NCI-H128 (cell line): ENCODE data around the gene WNT3A.

ENCODE experiments used
- DNase-seq: peaks from one replicate; lab custom pipeline; 2025; ENCODE audit not compliant: unreplicated experiment; lab: John Stamatoyannopoulos, UW

Gene WNT3A

DNA sequence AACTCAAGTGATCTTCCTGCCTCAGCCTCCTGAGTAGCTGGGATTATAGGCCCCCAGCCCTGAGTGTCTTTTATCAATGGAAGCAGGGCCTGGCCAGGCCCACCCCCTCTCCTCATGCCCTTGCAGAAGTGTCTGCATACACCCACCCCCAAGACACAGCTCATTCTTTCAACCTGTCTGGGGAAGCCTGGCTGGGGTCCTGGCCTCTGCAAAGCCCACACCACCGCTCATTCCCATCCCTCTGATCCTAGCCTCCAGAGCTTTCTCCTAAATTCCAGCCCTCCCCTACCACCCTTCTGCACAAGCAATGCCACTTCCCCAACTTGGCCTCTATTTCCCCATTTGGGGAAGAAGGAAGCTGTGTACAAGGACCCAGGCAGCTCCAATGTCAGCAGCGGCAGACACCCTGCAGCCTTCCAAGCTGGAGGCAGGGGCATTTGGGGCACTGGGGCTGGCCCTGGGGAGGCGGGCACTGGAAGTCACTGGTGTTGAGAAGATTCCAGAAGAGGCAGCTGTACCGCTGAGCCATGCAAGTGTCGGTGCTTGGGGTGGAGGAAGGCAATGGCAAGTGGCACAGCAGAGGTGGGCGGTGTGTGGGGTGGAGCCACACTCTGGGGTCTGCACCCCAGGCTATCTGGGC, 42.0 kb downstream of the WNT3A start:
- no peak for DNase-seq

DNA sequence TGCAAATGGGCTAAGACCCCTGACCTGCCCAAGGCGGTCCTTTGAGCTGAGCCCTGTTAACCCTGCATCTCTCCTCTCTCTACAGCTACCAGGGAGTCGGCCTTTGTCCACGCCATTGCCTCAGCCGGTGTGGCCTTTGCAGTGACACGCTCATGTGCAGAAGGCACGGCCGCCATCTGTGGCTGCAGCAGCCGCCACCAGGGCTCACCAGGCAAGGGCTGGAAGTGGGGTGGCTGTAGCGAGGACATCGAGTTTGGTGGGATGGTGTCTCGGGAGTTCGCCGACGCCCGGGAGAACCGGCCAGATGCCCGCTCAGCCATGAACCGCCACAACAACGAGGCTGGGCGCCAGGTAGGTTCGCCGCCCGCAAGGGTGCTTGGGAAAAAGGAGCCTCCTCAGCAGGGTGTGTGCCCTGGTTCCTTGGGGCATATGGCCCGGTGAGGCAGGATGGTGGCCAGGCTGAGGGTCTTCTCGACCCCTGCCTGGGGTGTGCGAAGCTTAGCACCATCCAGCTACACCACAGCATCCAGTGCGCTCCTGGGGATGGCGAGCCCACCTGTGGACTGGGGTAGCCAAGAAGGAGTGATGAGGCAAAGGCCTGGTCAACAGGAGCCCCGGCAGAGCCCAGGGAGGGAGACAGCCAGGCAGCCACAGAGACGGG, 43.9 kb downstream of the WNT3A start:
- no peak for DNase-seq

DNA sequence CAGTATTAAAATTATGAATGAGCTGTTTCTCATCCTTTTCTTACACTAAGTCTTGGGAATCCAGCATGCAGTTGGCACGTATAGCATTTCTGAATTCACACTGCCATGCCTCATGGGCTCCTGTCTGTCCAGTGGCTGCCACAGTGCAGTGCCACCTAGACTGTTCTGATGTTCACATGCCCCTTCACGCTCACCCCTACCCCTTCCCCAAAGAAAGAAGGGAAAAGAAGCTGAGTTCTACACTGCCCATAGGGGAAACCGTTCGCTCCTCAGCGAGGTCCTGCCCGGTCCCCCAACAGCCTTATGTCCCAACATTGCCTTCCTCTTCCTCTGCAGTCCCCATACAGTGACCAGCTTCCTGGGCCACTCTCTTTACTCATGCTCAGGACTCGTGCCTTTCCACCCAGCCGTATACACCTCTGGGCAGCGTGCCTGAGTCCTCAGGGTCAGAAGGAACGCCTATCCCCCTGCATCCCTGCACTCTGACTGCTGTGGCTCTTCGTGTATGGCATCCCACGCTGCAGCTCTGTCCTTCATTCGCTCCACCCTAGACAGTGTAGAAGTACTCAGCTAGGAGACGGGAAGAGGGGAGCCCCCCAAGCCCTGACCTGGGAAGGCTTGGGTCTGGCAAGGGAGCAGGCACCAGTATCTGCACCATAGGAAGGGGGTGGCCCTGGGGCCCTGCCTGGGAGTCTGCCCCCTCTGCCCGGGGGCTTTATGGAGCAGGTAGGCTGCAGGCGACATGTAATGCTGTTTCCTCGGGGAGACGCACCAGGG, 51.6 kb downstream of the WNT3A start:
- no peak for DNase-seq

DNA sequence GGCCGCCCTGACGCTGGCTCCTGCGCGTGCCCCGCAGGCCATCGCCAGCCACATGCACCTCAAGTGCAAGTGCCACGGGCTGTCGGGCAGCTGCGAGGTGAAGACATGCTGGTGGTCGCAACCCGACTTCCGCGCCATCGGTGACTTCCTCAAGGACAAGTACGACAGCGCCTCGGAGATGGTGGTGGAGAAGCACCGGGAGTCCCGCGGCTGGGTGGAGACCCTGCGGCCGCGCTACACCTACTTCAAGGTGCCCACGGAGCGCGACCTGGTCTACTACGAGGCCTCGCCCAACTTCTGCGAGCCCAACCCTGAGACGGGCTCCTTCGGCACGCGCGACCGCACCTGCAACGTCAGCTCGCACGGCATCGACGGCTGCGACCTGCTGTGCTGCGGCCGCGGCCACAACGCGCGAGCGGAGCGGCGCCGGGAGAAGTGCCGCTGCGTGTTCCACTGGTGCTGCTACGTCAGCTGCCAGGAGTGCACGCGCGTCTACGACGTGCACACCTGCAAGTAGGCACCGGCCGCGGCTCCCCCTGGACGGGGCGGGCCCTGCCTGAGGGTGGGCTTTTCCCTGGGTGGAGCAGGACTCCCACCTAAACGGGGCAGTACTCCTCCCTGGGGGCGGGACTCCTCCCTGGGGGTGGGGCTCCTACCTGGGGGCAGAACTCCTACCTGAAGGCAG, 52.3 kb downstream of the WNT3A start:
- no peak for DNase-seq

DNA sequence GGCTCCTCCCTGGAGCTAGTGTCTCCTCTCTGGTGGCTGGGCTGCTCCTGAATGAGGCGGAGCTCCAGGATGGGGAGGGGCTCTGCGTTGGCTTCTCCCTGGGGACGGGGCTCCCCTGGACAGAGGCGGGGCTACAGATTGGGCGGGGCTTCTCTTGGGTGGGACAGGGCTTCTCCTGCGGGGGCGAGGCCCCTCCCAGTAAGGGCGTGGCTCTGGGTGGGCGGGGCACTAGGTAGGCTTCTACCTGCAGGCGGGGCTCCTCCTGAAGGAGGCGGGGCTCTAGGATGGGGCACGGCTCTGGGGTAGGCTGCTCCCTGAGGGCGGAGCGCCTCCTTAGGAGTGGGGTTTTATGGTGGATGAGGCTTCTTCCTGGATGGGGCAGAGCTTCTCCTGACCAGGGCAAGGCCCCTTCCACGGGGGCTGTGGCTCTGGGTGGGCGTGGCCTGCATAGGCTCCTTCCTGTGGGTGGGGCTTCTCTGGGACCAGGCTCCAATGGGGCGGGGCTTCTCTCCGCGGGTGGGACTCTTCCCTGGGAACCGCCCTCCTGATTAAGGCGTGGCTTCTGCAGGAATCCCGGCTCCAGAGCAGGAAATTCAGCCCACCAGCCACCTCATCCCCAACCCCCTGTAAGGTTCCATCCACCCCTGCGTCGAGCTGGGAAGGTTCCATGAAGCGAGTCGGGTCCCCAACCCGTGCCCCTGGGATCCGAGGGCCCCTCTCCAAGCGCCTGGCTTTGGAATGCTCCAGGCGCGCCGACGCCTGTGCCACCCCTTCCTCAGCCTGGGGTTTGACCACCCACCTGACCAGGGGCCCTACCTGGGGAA, 53.0 kb downstream of the WNT3A start:
- no peak for DNase-seq

DNA sequence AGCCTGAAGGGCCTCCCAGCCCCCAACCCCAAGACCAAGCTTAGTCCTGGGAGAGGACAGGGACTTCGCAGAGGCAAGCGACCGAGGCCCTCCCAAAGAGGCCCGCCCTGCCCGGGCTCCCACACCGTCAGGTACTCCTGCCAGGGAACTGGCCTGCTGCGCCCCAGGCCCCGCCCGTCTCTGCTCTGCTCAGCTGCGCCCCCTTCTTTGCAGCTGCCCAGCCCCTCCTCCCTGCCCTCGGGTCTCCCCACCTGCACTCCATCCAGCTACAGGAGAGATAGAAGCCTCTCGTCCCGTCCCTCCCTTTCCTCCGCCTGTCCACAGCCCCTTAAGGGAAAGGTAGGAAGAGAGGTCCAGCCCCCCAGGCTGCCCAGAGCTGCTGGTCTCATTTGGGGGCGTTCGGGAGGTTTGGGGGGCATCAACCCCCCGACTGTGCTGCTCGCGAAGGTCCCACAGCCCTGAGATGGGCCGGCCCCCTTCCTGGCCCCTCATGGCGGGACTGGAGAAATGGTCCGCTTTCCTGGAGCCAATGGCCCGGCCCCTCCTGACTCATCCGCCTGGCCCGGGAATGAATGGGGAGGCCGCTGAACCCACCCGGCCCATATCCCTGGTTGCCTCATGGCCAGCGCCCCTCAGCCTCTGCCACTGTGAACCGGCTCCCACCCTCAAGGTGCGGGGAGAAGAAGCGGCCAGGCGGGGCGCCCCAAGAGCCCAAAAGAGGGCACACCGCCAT, 53.8 kb downstream of the WNT3A start:
- DNase-seq = no peak

DNA sequence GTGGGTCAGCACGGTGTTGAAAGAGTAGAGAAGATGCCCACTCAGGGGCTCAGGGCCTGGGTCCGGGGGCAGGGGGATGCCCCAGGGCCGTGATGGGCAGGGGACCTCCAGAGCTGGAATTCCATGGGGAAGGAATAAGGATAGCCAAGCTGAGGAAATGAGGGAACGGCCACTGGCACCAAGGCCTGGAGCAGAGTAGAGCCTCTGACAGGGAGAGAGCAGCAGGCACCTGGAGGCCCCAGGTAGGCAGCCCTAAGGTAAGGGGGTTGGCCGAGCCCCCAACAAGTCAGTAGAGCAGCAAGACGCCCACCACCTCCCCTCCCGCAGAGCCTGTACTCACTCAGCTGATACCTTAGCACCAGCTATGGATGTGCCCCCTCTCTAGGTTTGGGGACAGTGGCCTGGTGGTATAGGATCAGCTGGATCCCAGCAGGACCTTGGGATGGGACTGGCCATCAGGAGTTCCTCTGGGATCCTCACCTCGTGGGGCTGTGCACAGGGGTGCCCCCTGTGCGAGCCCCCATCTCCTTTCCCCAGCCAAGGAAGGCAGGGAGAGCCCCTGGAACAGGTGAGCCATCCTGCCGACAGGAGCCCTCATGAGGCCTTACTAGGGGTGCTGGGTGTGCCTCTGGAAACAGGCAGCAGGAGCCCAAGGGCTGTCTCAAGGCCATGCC, 54.8 kb downstream of the WNT3A start:
- no peak for DNase-seq

DNA sequence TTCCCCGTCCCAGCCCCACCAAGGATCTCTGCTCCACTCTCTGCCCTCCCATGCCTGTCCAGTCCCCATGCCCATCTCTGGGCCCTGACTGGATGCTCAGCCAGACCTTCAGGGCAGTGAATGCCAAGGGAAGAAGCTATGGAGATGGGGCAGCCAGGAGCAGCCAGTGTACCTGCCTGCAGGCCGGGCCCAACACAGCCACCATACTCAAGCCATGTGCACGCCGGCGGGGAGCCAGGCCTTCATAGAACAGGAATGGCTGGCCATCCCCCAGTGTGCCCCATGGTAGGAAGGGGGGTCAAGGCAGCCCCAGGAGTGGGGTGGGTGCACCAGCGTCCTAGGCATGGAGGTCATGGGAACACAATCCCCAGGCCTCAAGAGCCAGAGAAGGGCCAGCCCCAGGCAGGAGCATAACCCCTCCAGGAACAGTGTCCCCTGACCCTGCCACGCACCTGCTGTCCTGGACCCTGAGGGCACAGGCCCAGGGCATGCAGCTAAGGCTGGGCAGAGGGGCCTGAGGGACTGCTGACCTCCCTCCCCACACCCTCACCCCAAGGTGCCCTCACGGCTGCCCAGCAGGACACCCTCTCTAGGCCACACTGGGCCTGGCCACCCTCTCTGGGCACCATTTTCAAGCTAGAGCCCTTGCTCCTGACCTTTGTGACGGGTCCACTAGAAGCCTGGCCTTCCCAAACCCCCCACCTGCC, 55.4 kb downstream of the WNT3A start:
- DNase-seq = no peak

DNA sequence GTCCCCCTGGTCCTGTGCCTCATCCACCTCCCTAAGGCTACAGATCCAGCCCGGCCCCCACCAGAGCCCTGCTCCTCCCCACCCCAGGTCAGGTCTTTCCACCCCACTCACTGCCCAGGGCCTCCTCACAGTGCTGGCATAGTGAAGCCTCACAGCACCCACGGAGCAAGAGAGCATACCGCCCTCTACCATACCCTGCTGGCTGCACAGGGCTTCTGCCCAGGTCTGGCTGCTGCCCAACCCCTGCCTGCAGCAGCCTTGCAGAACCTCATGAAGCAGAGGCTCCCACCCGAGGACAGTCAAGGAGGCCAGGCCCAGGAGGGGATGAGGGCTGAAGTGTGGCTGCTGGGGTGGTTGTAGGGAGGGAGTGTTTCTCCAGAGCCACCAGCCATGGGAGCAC, 56.0 kb downstream of the WNT3A start:
- no peak for DNase-seq

DNA sequence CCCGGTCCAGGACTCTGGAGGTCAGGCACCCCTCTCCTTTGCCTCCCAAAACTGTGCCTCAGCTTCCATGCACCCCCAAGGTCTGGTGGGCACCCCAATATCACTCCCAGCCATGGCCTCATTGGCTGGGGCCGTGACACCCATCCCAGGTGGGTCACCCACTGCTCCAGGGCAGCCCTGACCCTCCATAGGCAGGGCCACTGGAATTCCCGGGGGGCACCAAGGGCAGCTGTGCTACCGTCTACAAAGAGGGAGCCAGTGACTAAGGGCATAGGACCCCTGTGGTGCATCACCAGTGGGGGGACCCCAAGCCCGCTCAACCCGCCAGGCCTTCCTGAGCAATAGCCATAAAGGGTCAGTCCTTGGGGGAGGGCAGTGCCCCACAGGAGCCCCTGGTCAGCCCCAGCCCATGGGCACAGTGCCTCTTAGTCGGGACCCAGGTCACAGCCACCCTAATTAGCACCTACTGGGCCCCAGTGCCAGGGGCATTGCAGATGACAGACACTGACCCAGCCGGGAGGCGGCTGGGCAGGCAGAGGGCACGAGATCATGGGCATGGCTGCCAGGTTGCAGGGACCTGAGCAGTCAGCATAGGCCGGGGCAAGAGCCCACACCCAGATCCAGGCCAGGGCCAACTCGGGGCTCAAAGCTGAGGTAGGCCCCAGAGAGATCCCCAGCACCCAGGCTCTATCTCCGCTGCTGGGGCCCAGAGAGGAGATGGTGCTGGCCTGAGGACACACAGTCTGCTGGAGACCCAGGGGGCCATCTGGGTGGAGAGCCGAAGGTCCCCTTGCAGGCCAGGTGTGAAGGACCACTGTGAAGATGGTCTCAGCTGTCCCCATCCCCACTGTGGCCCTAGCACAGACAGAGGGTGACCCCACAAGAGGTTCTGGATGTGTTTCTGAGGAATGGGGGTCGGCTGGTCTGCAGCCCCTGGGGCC, 56.7 kb downstream of the WNT3A start:
- DNase-seq = no peak

DNA sequence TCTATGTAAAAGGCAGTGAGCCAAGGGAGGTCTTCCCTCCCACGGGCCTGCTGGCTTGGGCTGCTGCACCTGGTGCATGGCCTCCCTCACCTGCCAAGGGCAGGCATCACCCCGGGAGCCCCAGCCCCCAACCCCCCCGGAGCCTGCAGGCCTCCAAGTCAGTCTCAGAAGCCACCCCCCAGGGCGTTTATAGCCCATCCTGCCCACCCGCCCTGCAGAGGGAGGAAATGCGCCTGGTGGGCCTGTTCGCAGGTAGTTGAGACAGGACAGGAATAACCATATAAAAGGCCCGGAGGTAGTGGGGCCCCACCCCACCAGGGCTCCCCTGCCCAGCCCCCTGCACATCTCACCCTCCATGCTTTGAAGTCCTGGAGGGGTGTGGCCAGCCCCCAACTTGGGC, 57.5 kb downstream of the WNT3A start:
- no peak for DNase-seq

DNA sequence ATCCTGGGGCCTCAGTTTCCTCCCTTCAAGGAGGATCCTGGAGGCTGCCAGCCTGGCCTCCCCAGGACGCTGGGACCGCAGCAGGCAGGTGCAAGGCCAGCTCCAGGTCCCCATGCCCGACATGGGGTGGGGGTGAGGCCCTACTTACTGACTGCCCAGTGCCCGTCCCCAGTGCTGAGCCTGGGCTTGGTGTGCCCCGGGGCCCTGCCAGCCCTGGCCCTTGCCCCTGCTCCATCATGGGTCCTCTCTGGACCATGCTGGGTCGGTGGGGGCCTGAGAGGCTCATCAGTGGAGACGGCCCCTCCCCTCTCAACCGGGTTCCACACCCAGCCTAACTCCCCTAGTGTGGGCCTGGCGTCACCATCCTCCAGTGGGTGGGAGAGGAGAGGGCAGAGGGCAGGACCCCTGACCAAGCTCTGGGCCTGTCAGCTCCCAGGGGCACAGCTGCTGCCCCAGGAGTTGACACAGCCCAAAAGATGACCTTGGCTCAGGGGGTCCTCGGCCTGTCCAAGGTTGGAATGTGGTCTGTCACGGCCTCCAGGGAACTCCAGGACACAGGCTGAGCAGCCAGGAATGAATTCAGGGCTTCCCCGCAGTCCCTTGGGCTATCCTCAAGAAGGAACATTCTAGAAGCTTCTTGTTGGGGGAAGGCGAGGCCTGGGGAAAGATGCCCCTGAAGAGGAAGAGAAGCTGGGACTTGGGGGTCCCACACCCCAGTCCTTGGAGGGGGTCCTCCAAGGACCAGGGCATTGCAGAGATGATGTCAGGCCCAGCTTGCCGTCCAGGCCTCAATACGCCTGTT, 58.1 kb downstream of the WNT3A start:
- no peak for DNase-seq

DNA sequence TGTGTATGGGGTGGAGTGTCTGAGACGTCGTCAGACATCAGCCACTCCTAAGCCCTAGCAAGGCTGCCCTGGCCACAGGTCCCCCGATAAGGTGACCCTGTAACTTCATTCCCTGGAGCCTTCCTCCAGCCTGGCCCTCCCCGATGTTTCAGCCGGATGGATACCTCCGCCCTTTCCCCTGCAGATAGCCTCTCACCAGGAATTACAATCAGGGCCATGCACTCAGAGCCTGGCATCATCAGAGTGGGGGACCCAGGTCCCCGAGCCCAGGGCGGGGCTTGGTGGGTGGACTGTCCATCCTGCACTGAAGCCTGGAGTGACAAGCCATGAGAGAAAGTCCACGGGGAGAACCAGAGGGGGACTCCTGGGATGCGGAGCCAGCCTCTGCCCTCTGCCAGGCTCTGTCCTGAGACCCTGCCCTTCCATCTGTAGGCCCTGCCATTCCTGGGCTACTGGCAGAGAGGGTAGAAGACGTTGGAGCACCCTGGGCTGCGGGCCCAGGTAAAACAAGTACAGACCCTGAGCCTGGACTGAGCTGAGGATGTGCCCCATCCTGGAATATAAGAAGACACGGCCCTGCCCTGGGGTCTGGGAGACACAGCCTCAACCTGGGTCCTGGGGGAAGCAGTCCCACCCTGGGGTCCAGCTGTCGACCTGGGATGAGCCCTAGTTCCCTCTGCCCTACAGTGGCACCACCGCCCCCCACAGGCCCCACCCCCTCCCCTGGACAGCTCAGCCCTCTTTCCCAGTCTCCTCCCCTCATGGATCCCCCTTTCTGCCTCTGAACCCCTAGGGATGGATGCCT, 58.9 kb downstream of the WNT3A start:
- no peak for DNase-seq

DNA sequence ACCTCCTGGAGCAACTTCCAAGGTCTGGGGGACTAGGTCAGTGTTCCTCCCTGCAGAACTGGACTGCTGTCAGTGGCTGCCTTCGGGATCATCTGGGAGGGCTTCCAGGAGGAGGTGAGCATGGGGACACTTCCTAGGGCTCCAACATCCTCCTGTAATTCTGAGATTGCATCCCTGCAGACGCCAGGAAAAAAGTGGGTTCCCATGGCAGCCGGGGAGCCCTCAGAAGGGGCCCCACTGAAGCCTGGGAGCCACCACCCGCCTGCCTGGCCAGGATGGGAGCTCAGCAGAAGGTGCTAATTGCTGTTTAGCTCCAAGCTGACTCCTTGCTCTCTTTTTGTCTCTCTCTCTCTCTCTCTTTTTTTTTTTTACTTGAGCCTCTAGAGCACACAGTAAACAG, 59.6 kb downstream of the WNT3A start:
- no peak for DNase-seq

DNA sequence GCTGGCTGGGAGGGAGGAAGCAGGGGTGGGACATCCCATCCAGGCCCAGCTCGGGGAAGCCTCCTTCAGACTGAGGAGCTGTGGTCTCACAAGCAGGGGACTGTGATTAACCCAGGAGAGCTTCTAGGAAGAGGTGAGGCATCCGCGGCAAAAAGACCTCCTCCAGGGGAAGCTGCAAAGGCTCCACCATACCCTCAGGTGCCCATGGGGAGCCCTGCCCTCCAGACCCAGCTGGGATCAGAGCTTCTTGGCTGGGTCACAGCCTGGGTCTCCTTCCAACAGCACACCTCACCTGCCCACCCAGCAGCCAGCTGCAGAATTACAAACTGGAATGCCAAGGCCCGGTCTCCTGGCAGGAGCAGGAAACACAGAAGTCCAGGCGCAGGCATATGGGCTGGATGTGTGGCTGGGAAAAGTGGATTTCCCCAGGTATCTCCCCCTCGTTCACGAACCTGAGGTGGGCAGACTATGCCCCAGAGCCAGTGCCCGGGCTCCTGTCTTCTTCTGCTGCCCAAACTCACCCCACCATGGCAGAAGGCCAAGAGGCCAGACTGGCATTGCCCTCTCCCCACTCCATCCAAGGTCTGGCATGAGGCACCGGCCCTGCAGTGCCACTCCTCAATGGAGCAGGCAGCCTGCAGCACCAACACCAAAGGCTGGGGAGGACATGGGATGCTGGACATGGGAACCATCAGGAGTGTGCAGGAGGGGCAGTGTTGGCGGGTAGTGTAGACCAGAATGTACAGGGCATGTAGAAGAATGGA, 60.3 kb downstream of the WNT3A start:
- no peak for DNase-seq

DNA sequence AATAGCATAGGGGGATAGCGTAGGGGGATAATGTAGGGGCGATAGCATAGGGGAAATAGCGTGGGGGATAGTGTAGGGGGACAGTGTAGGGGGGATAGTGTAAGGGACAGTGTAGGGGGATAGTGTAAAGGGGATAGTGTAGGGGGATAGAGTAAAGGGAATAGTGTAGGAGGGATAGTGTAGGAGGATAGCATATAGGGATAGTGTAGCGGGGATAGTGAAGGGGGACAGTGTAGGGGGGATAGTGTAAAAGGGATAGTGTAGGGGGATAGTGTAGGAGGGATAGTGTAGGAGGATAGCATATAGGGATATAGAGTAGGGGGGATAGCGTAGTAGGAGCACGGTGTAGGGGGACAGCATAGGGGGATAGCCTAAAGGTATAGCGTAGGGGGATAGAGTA, 61.6 kb downstream of the WNT3A start:
- DNase-seq = no peak
